MM.1S (cell line): ENCODE measurements around the gene IL9R.

Source experiments
- EZH2 ChIP-seq: fragments of 300-600 bp; sonication (generic); optimal IDR thresholded peaks from 2 replicates; pipeline ENCODE3; 2017; ENCODE audit warnings: low read depth, mild to moderate bottlenecking, antibody characterized with exemption, low read length, mixed read lengths
- TF ChIP-seq, protein P1 (sequence below): fragments of 300-600 bp; sonication (generic); IDR thresholded peaks from 2 replicates; pipeline ENCODE4 v1.5.1; 2016; ENCODE audit warnings: antibody characterized with exemption, low read length, mixed read lengths

DNA sequence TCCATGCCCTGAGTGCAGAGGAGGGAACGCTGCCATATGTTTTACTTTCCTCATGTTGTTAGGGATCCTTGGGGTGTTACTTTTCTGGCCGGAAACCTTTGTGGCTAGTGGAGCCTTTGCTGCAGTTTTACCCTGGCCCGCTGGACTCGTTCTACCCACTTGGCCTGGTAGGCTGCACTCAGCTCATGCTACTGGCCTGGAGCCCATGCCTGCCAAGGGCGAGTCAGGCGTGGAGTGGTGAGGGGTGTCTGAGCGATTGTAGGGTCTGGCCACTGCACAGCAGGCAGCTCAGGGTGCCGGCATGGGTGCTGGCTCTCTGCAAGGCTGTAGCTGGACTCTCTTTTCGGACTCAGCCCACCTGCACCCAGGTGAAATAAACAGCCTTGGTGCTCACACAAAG, 41.4 kb upstream of the IL9R start:
- no peak for TF ChIP-seq EZH2
- TF ChIP-seq, protein P1, sequence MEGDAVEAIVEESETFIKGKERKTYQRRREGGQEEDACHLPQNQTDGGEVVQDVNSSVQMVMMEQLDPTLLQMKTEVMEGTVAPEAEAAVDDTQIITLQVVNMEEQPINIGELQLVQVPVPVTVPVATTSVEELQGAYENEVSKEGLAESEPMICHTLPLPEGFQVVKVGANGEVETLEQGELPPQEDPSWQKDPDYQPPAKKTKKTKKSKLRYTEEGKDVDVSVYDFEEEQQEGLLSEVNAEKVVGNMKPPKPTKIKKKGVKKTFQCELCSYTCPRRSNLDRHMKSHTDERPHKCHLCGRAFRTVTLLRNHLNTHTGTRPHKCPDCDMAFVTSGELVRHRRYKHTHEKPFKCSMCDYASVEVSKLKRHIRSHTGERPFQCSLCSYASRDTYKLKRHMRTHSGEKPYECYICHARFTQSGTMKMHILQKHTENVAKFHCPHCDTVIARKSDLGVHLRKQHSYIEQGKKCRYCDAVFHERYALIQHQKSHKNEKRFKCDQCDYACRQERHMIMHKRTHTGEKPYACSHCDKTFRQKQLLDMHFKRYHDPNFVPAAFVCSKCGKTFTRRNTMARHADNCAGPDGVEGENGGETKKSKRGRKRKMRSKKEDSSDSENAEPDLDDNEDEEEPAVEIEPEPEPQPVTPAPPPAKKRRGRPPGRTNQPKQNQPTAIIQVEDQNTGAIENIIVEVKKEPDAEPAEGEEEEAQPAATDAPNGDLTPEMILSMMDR = no peak
